Measurements from ENCODE around the gene TRIM9. TPM values are rescaled to one million over a fixed set of nuclear protein-coding genes. Genes with fewer than 3 reads are reported as not detected.

Gene TRIM9
- total RNA-seq, 4 donors from 2014 or later: 0.56 to 2.6 (median 1.8) TPM

DNA sequence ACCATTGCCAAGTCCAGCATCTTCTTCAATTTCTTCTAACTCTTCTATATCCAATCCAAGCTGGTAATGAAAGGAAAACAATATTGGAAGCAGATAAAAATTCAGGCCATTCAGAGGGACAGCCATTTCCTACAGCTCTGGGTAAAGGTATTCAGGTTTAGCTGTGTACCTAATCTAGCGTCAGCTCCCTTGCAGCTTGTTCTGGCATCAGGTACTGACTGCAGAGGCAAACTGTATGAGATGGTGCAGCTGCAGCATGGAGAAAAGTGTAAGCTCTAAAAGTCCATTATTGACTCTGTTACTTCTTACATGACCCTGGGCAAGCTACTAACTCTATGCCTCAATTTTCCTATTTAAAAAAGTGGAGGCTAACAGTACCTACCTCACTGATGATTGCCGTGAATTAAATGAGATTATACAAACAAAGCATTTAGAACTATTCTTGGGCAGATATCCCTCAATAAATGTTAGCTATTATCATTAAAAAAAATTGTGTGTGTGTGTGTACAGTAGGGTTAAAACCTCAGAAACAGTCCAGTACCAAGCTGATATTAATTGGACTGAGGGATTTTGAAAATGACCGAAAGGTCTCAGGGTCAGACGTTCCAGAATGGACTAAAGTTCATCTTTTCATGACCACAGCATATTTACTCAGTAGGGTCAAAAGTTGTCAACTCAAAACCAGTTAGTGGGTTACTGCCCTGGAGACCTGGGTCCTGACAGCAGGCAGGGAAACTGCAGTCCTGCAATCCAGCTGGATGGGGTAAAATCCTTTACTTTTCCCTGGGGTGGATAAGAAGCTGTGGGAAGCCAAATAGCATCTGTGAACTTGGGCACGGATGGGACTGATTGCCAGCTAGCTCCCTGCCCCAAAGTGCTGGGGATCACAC is 159.5 kb downstream of the TRIM9 start:
- H3K36me3 ChIP-seq: peaks cover 0 to 5% of the 10 kb centered on the region in 2 donors
- no peaks in the 10 kb centered on the region for H3K4me1 ChIP-seq
- no peak overlapping the region for H3K4me3 ChIP-seq (replicated peaks in 1 of 3)
- 81% methylated on average over 5 of the region's 5 CpGs for WGBS, 2 donors
- no peaks in the 10 kb centered on the region for H3K27me3 ChIP-seq
- no peak overlapping the region for H3K27ac ChIP-seq
- intact Hi-C loops (cut with DNase I): no loop called here
- H3K9me3 ChIP-seq: no peaks in the 10 kb centered on the region
- DNase-seq: no peak
- TF ChIP-seq POLR2A (IDR thresholded peaks at IDR 0.05): no peak
- no peak for TF ChIP-seq CTCF (IDR thresholded peaks at IDR 0.05)

DNA sequence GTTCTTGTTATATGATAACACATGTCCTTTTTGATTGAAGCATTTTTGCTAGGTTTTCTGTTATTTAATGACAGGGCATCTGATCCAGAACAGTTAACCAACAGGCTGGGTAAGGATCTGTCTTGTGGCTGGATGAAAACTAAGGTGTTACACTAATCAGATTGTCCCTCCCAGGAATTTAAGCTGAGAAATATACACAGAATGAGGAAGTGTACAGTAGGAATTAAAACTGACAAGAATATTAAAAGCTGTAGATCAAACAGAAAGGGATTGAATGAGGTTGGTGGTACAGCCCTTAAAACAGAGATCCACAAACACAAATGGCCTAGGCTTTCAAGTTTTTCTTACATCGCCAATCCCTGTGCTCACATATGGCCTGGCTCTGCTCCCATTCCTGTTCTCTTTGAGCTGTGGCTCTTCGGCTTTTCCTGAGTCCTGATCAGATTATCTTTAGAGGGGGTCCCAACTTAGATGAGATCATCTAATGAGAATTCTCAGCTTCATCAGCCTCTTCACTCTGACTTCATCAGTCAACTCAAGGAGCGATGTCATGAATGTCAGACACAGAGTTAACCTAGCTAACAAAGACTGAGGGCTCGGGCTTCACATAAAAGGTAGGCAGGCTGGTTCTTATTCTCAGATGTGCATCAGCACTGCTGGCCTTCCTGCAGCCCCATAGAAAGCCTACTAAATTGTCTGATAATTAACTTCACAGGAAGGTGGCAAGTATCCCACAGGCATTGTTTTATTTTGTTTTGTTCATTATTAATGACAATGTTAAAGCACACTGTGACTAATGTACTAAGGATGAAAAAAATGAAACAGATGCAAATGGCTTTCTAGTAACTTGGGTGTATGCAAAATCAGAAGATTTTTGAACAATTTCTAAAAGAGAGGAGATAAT is 162.1 kb downstream of the TRIM9 start:
- Histone ChIP-seq H3K9me3 (no peaks in the 10 kb centered on the region), H3K27ac (no peak overlapping the region), H3K4me1 (no peaks in the 10 kb centered on the region), H3K4me3 (replicated peaks in 1 of 3) (no peak overlapping the region), H3K36me3 (peaks cover 0 to 9% of the 10 kb centered on the region in 2 donors), H3K27me3 (no peaks in the 10 kb centered on the region)
- WGBS, 2 donors: 86 to 87% methylated on average over 4 of the region's 4 CpGs
- intact Hi-C loops (cut with DNase I): no loop called here
- TF ChIP-seq POLR2A (IDR thresholded peaks at IDR 0.05): no peak
- no peak for TF ChIP-seq CTCF (IDR thresholded peaks at IDR 0.05)
- no peak for DNase-seq

DNA sequence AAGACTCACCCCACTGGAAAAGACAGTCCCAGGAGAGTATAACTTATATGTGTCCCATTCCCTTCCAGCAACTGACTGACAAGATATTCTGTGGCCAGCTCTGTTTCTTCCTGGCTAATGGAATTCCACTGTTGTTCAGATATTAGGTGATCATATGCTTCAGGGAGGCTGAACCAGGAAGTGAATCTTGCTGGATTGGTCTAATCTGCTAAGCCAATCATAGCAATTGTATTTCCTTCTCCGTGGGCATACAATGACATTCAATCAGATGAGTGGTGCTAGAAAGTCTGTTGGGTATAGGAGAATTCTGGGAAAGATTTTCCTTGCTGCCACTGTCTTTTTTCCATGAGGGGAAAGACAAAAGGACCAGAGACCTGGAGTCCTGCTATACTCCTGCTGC is 162.7 kb downstream of the TRIM9 start:
- no peak overlapping the region for H3K4me3 ChIP-seq (replicated peaks in 1 of 3)
- no peaks in the 10 kb centered on the region for H3K4me1 ChIP-seq
- intact Hi-C loops (cut with DNase I): no loop called here
- peaks cover 0 to 9% of the 10 kb centered on the region in 2 donors for H3K36me3 ChIP-seq
- H3K27me3 ChIP-seq: no peaks in the 10 kb centered on the region
- TF ChIP-seq POLR2A (IDR thresholded peaks at IDR 0.05) (no peak), CTCF (IDR thresholded peaks at IDR 0.05) (no peak)
- 42 to 50% methylated on average over 1 of the region's 1 CpG for WGBS, 2 donors
- no peak overlapping the region for H3K27ac ChIP-seq
- no peak for DNase-seq
- H3K9me3 ChIP-seq: no peaks in the 10 kb centered on the region

GRCh38 chr14:50931559-50931958 is 163.3 kb downstream of the TRIM9 start:
- no peaks in the 10 kb centered on the region for H3K27me3 ChIP-seq
- peaks cover 0 to 9% of the 10 kb centered on the region in 2 donors for H3K36me3 ChIP-seq
- DNase-seq: no peak
- H3K4me3 ChIP-seq (replicated peaks in 1 of 3): no peak overlapping the region
- no peaks in the 10 kb centered on the region for H3K9me3 ChIP-seq
- TF ChIP-seq POLR2A (IDR thresholded peaks at IDR 0.05): no peak
- TF ChIP-seq CTCF (IDR thresholded peaks at IDR 0.05): no peak
- no peak overlapping the region for H3K27ac ChIP-seq
- no peaks in the 10 kb centered on the region for H3K4me1 ChIP-seq
- intact Hi-C loops (cut with DNase I): no loop called here
- WGBS, 2 donors: 95 to 97% methylated on average over 3 of the region's 3 CpGs

Measured in thyroid gland (tissue), 4 donors.